HG03342 (cell line): ENCODE data around the gene IL17REL.

Source experiments
- ATAC-seq: cut with Tn5 transposase; IDR thresholded peaks from one replicate; pipeline ENCODE4 v1.9.1; 2021; ENCODE audit warnings: mild to moderate bottlenecking, moderate library complexity; ENCODE audit not compliant: unreplicated experiment

IL17REL gene

DNA sequence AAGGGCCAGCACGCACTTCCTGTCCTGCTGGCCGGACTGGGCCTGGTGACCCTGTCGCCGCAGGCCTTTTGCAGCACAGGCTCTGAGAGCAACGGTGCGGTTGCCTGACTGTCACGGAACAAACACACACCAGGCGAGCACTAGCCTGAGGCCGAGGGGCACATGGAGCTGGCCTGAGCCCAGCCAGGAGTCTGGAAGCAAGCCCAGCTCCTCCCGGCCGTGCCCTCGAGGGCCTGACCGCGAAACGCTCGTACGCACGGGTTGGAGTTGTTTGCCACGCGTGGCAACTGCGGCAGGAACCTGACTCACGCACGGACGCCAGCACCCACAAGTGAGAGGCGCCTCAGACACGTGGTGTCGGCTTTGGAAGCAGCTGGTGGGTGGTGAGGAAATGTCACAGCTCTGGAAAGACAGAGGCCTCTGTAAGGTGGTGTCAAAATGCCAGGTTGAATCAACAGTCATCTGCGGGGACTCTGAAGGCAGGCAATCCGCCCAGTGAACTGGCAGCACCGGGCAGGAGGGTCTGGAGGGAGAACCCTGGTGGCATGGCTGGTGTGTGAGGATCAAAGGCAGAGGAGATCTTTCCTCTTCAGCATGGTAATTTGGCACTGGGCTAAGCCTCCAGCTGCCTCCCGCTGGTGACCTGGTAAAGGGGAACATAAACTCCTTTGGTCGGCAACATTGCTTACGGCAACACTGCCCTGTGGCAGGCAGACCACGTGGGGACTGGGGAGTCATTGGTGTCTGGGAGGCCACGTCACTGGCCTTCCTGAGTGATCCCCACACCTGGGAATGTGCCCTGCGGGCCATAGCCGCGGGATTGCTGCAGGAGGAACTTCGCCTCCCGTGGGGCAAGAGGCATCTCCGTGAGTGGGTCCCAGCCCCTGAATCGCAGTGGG lies 15.3 kb upstream of the IL17REL start:
- no peak for ATAC-seq

DNA sequence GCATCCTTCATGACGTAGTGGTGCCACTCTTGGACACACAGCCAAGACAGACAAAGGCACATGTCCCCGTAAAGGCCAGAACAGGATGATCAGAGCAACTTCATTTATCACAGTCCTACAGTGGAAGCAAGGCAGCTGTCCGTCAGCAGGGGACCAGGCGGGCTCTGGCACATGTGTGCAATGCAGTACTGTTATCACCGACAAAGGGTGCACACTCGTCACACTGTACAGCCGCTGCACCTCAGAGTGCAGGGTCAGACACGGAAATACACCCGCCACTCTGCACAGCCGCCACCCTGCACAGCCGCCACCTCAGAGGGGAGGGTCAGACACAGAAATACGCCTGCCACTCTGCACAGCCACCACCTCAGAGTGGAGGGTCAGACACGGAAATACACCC lies 13.4 kb upstream of the IL17REL start:
- ATAC-seq: no peak

DNA sequence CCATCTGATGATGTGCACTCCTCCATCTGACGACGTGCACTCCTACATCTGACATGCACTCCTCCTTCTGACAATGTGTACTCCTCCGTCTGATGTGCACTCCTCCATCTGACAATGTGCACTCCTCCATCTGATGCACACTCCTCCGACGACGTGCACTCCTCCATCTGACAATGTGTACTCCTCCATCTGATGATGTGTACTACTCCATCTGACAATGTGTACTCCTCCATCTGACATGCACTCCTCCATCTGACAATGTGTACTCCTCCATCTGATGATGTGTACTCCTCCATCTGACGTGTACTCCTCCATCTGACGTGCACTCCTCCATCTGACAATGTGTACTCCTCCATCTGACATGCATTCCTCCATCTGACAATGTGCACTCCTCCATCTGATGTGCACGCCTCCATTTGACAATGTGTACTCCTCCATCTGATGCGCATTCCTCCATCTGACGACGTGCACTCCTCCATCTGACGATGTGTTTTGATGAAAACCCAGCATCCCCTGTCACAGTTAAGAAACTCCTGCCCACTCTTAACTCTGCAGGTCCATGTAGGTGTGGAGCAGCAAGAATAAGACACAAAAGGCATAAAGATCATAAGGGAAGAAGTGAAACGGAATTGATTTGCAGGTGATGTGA lies 9.7 kb upstream of the IL17REL start:
- no peak for ATAC-seq

DNA sequence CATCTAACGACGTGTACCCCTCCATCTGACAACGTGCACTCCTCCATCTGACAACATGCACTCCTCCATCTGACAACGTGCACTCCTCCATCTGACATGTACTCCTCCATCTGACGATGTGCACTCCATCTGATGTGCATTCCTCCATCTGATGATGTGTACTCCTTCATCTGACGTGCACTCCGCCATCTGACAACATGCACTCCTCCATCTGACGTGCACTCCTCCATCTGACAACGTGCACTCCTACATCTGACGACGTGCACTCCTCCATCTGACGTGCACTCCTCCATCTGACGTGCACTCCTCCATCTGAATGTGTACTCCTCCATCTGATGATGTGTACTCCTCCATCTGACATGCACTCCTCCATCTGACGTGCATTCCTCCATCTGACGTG lies 8.0 kb upstream of the IL17REL start:
- no peak for ATAC-seq

DNA sequence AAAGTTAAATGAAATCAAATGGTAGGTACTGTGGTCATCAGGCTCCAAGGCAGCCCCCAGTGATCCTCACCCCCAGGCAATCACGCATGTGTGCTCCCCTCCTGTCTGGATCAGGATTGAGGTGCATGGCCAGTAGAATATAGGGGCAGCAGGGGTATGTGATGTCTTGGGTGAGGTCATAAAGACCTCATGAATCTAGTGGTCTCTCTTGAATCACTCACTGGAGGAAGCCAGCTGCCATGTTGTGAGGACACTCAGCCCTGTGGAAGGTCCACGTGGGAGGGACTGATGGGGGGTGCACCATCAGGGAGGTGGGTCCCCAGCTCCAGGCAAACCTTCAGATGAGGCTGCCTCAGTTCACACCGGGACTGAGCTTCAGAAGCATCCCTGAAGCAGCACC lies 6.8 kb upstream of the IL17REL start:
- ATAC-seq: no peak

DNA sequence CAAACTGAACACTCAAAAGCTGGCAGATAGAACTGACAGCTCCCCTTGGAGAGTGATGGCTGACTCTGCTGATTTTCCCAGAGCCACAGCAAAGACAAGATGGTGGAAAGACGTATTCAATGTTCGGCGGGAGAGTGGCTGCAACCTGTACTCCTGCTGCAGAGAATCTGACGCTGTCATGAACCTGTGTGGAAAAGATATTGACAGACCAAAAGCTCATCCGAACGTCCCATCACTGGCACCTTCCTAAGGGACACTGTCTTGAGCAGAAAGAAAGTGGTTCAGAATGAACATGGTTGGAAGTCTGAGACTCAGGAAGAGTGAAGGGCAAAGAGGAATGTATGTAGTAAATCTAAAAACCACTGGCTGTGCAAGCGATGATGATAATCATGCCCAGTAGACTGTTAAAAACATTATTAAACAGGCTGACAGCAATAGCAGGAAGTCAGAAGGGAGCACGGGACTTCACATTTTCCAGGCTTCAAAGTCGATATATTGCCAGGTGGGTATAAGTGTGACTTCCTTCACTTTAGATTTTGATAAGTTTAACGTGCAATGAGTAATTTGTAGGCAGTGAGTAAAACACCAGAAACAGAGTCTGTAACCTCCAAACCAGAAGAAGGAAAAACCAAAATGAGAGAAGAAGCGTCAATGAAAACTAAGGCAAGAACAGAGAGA lies 6.2 kb upstream of the IL17REL start:
- ATAC-seq: no peak

DNA sequence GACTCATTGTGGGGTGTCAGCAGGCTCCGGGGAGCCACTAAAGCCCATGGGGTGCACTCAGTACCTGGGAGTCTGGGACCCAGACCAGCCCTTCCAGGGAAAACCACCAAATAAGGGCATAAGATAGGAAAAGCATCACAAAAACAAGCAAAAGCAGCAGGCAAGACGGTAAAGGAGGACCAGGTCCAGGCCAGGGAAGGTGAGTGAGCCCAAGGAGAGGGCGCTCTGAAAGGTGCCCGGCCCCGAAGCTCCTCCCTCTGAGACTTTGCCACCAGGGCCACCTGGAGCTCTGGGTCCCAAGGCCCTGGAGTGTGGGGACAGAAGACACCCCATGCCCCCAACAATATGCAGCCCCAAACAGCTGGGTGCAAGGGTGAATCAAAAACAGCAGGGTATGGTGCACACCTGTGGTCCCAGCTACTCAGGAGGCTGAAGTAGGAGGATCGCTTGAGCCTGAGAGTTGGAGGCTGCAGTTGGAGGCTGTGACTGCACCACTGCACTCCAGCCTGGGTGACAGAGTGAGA lies 5.2 kb upstream of the IL17REL start:
- ATAC-seq: no peak

DNA sequence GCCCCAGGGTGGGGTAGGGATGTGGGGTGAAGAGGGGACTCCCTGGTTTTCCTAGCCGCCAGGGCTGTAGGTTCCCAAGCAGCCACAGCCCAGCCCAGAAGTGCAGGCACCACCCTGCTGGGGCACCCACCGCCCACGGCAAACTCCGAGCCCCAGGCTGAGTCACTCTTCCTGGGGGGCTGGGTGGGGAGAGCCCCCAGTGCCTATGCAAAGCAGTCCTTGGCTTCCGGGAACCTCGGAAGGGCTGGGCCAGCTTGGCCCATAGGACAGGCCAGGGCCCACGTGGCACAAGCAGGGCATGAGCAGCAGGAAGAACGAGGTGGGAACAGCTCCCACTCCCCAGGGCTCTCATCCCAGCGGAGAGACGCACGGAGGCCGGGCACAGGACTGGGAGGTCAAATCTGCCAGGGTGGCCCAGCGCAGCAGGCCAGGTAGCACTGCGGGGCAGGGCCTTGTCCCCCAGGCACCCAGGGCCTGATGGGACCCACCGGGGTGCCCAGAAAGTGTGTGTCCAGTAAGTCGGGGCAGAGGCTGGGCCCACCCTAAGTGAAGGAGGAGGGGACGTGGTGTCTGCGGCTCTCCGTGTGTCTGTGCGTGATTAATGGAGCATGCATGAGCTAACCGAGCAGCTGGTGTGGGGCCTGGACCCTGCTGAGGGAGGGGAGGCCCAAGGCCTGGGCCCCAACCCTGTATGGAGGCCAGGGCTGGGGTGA lies 4.6 kb upstream of the IL17REL start:
- no peak for ATAC-seq

DNA sequence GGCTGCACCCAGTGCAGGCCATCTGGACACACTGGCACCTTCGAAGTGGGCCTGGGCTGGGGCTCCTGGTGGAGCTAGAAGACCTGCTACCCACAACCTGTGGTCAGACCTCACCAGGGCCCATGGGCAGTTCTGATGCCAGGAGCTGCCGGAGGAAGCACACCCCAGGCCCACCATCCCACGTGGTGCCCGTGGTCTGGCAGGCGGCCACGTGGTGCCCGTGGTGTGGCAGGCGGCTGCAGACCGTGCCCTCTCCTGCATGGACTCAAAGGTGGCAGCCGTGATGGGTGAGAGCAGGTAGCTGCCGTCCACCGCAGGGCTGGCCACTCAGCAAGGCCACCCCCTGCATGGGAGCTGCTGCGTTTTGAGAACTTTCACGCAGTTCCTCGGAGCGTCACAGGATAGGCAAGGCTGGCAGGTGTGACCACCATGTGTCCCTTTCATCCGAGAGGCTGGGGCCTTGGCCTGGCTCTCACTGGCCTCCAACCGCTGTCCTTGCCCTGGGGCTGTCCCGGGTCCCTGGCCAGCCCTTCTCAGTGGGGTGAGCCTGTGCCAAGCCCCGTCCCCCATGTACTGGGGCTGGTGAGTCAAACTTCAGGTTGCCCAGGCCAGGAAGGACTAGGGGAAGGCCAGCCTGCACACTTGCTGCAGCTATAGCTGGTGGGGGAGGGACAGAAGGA lies 3.9 kb upstream of the IL17REL start:
- no peak for ATAC-seq

DNA sequence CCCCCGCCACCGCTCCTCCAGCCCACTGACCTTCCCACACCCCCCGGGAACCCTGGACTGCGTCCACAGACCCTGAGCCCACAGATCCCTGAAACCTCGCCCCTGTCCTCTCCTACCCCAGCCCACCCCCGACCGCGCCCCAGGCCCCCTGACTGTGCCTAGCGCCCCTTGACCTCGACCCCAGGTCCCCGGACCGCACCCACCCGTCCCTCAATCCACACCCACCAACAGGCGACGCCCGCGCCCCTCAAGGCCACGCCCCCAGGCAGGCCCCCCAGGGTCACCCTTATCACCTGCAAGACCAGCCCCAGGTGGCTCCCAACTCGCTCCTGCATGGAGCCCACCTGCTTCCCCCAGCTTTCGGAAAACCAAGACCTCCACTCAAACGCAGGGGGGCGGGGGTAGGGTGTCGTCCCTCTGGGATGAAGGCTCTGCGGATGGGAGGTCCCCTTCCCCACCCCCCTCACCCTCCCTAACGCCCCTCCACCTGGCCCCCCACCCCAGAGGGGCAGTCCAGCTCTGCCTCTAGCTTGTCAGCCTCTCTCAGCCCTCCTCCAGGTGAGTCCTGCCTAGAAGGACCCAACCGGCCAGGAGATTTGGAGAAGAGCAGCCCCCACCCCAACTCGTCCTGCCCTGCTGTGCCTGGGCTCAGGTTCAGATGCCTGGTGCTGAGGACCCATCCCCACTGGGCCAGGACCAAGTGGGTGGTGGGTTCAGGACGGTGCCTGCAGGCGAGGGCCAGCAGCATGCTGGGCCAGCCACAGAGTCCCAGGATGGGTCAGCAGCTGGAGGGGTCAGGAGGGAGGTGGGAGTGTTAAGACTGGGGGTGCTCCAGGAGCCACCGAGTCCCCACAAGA lies 3.1 kb upstream of the IL17REL start:
- no peak for ATAC-seq

DNA sequence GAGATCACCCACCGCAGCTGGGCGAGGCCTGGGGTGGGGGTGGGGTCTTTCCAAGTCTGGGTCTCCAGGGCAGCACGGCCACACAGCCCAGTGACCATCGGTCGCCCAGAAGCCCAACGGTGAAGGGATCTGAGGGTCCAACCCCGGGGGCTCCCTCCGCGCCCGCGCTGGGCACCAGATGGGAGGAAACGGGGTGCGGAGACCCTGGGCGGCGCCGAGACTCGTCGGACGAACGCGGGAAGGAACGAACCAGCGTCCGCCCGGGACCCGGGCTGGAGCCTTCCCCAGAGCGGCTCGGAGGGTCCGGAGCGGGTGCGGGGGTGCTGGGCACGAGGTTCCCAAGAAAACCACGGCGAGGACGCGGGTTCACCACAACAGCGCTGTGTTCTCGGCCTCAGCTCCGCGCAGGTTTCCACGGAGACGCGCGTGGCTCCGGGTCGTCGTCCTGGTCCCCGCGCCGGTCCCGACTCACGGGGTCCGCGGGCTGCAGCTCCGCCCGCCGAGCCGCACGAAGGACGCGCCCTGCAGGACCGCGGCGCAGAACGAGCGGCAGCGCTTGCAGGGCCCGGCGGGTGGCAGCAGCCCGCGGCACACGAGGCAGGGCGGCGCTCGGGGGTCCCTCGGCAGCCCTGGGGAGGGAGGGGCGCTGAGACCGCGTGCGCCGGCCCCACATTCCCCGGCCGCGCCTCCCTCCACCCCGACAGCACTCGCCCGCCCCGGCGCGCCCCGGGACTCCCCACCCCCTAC lies 2.3 kb upstream of the IL17REL start:
- no peak for ATAC-seq

DNA sequence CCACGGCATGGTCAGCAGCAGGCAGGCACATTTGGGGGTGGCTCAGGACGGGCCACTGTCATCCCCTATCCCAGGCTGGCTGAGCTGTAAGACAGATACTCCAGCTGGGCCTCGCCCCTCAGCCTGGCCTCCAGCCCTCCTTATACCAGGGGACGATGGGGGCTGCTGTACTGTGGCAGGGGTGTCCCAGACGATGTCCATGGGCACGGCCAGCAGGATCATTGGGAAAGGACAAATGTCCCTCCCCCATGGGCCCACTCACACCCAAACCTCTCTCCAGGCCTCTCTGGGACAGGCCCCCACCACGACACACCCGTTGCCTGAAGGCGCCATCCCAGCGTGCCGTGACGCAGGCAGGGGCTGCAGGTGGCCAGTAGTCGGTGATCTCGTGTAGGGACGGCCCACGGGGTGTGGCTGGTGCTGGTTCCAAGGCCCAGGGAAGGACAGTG lies 1.5 kb upstream of the IL17REL start:
- no peak for ATAC-seq

DNA sequence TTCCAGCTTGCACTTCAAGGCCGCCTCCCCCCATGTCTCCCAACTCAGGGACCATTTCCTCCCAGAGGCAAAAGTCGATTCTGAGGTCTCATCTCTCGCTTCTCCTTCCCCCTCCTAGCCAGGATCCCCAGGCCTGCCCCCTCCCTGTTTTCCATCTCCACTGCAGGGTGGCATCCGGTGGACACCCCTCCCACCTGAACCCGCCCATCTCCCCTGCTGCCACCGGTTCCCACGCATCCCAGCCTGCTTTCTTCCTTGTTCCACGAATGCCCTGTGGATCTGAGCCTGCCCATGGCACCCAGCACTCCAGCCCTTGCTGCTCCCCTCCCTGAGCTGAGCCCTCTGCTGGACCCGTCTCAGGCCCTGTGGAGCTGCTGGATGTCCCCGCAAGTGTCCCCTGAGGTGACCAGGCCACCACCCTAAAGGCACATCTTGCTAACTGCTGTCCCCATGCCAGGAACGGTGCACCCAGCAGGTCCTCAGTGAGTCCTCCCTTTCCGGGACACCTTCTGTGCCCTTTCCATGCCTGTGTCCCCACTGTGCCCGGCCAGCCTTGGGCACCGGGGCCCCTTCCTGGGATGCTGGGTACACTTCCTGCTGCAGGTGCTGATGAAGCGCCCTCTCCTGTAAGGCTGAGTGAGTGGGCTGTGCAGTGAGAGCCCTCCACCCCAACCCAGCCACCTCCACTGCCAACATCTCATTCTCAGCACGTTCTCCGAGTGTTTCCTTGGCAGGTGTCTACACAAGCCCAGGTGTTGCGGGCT lies 936 bp downstream of the IL17REL start:
- no peak for ATAC-seq

DNA sequence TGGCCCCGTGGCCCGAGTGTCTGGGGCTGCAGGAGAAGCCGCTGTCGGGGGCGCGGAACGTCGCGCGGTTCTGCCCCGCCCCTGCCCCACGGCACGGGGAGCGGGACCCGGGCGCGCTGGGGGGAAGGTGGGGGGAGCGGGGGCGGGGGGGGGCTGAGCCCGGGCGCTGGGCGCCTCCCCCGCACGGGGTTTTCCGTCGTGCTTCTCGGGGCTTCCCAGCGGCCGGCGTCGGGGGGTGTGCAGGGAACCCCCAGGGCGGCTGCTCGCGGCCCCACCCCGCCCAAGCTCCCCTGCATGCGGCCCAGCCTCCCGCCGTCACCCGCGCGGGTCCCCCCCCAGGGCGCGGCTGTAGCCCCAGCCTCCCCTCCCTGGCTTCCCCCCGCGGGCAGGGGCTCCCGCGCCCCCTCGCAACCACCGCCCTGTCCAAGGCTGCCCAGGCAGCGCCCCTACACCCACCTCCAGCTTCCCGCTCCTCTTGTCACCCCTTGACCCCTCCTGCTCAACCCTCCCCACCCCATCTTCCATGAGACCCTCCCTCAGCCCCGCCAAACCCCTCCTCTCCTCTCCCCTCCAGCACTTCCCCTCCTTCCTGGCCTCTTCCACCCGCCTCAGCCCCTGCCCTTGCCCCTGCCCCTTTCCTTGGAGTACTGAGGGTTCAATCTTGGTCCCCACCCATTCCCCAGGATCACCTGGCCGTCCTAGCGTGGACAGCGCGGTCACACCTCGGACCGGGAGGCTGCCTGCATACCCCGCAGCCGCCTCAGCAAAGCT lies 1.7 kb downstream of the IL17REL start:
- no peak for ATAC-seq

DNA sequence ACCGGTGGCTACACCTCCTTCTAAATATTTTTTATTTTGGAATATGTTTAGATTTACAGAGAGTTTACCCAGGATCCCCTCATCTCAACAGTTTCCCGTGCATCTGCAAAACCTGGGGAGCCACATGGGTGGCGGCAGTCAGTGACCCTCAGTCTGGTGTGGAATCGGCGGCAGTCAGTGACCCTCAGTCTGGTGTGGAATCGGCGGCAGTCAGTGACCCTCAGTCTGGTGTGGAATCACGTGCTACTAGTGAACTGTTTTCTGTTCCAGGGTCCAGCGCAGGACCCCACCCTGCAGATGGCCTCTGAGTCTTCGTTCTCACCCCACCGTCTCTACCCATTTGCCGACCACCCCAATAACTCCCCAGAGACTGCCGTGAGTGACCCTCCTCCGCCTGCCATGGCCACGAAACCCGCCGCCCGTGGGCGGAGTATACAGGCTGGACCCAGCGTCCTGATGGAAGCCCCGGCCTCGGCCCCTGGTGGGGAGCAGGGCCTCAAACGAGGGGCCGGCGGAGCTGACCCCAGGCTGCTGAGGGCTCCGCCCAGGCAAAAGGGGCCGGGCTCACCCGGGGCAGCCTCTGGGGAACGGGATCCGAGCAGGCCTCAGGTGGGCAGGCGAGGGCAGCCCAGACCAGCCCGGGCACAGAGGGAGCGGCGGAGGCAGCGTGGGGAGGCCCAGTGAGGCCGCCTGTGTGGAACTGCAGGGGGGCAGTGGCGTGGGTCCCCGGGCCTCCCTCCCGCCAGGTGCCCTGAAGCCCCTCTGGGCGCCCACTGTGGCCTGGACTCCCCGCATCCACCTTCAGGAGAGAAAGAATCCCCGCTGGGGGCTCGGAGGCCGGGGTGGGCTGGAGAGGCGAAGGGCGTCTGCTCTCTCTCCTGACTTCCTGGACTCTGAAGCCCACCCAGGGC lies 2.5 kb downstream of the IL17REL start:
- no peak for ATAC-seq

DNA sequence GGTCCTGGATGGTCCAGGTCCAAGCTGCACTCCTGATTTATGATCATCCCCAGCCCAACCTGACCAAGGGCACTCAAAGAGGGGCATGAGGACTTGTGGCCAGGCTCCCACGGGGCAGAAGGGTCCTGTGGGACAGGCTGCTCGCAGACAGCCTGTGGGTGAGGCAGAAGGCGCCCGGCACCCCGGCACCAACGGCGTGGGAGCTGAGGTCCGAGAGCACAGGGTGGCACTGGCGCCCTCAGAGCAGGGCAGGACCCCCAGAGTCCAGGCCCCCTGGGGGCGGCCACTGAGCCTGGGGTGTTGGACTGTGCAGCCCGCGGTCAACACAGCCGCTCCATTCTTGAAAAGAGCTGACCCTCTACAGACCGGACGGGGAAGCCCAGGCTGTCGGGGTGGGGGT lies 3.3 kb downstream of the IL17REL start:
- no peak for ATAC-seq
